PFSK-1 (cell line): ENCODE results near the gene LRMDA.

Source experiments
- FOXP2 ChIP-seq: optimal IDR thresholded peaks from 2 replicates; pipeline ENCODE3; 2011; ENCODE audit warnings: borderline replicate concordance, control low read depth, inconsistent platforms; ENCODE audit not compliant: insufficient read depth; ENCODE audit errors: extremely low read length, extremely low read depth
- POLR2AphosphoS5 ChIP-seq: IDR thresholded peaks from 2 replicates; pipeline ENCODE4 v1.6.1; 2012; ENCODE audit warnings: low read depth, mild to moderate bottlenecking, control low read depth, low read length, moderate library complexity
- REST ChIP-seq, 2 experiments: IDR thresholded peaks; 2 replicates each; pipeline versions ENCODE4 v1.6.1 to v1.8.0; 2011 to 2012; ENCODE audit warnings: low read depth in 2 of 2, low read length in 2 of 2, control low read depth in 1 of 2, inconsistent platforms in 1 of 2, mild to moderate bottlenecking in 1 of 2, moderate library complexity in 1 of 2; ENCODE audit not compliant: insufficient read depth in 1 of 2
- SIN3A ChIP-seq: IDR thresholded peaks from 2 replicates; pipeline ENCODE4 v1.6.1; 2012; ENCODE audit warnings: mild to moderate bottlenecking, low read length, moderate library complexity, borderline replicate concordance; ENCODE audit not compliant: insufficient read depth
- TAF1 ChIP-seq: IDR thresholded peaks from 2 replicates; pipeline ENCODE4 v1.6.1; 2012; ENCODE audit warnings: low read length, control low read depth, borderline replicate concordance; ENCODE audit not compliant: insufficient read depth

Gene LRMDA

GRCh38 chr10:75658915-75659314 is 227.5 kb downstream of the LRMDA start:
- TF ChIP-seq SIN3A (no peak), TAF1 (no peak), REST (IDR thresholded peaks at IDR 0.05; ENCODE audit: insufficient read depth in 1 of 2, low read depth in 2 of 2, low read length in 2 of 2) (no peak), FOXP2 (no peak), POLR2AphosphoS5 (no peak)

- TF ChIP-seq SIN3A (no peak), FOXP2 (no peak), REST (IDR thresholded peaks at IDR 0.05; ENCODE audit: insufficient read depth in 1 of 2, low read depth in 2 of 2, low read length in 2 of 2) (no peak), POLR2AphosphoS5 (no peak), TAF1 (no peak)
Observed at GRCh38 chr10:75660823-75661222, 229.4 kb downstream of the LRMDA start.

- no peak for TF ChIP-seq POLR2AphosphoS5
- TF ChIP-seq FOXP2 = no peak
- TF ChIP-seq SIN3A = no peak
- TF ChIP-seq TAF1 = no peak
- no peak for TF ChIP-seq REST (IDR thresholded peaks at IDR 0.05; ENCODE audit: insufficient read depth in 1 of 2, low read depth in 2 of 2, low read length in 2 of 2)
Observed at GRCh38 chr10:75662715-75663114, 231.3 kb downstream of the LRMDA start.

GRCh38 chr10:75663947-75664664 is 232.7 kb downstream of the LRMDA start:
- TF ChIP-seq SIN3A (no peak), POLR2AphosphoS5 (no peak), TAF1 (no peak), FOXP2 (no peak), REST (IDR thresholded peaks at IDR 0.05; ENCODE audit: insufficient read depth in 1 of 2, low read depth in 2 of 2, low read length in 2 of 2) (no peak)

- TF ChIP-seq REST (IDR thresholded peaks at IDR 0.05; ENCODE audit: insufficient read depth in 1 of 2, low read depth in 2 of 2, low read length in 2 of 2) = no peak
- TF ChIP-seq FOXP2 = no peak
- TF ChIP-seq TAF1 = no peak
- no peak for TF ChIP-seq POLR2AphosphoS5
- TF ChIP-seq SIN3A = no peak
Observed at GRCh38 chr10:75664968-75665367, 233.5 kb downstream of the LRMDA start.
